AG09309 (cell line): ENCODE measurements around the gene KIF24.

Source experiments
- DNase-seq: peaks from one replicate; pipeline ENCODE4 v3.0.0-alpha.2; 2010; ENCODE audit warnings: low read depth
- H3K4me3 ChIP-seq: 2 replicates; pipeline ENCODE4 v1.5.1; 2011; ENCODE audit warnings: mild to moderate bottlenecking, low read depth, low read length, moderate library complexity; ENCODE audit not compliant: control insufficient read depth
- CTCF ChIP-seq: IDR thresholded peaks from 2 replicates; pipeline ENCODE4 v1.5.1; 2011; ENCODE audit warnings: mild to moderate bottlenecking, low read depth, low read length, inconsistent platforms; ENCODE audit not compliant: insufficient read depth, control insufficient read depth; ENCODE audit errors: missing control alignments

The KIF24 gene

GRCh38 chr9:34328987-34329832 lies at the start of gene KIF24, which contains the start of gene NUDT2:
KIF24 (minus strand) TSS chr9:34329268; CDS start chr9:34311346, 17,922 bp downstream.
NUDT2 (plus strand) TSS chr9:34329569; CDS start chr9:34339040, 9,471 bp downstream.
- TF ChIP-seq CTCF: peak; percentile 8
- DNase-seq: peak; percentile 100
- peak within 1 kb of the TSS; percentile 89 for H3K4me3 ChIP-seq

- no peak for DNase-seq
- no peak overlapping the region for H3K4me3 ChIP-seq
- TF ChIP-seq CTCF: no peak
Measured at GRCh38 chr9:34378376-34379060, 49.5 kb upstream of the KIF24 start.

GRCh38 chr9:34377404-34377746 lies 48.3 kb upstream of the KIF24 start:
- TF ChIP-seq CTCF: no peak
- H3K4me3 ChIP-seq: peak overlapping the region; percentile 59
- DNase-seq: no peak

- TF ChIP-seq CTCF: no peak
- DNase-seq: no peak
Measured at GRCh38 chr9:34376596-34377403, 47.7 kb upstream of the KIF24 start, which contains the start of gene MYORG. MYORG (minus strand) TSS chr9:34376898; CDS start chr9:34372943, 3,955 bp downstream.

GRCh38 chr9:34375901-34376595 lies 47.0 kb upstream of the KIF24 start:
- TF ChIP-seq CTCF: no peak
- DNase-seq: no peak
- peak overlapping the region; percentile 59 for H3K4me3 ChIP-seq

More at GRCh38 chr9:34376596-34377403, 47.7 kb upstream of the KIF24 start, which contains the start of gene MYORG:
- H3K4me3 ChIP-seq: peak within 1 kb of the TSS; percentile 59

GRCh38 chr9:34374905-34375552 lies 46.0 kb upstream of the KIF24 start:
- DNase-seq: no peak
- no peak overlapping the region for H3K4me3 ChIP-seq
- TF ChIP-seq CTCF: no peak
